ENCODE results near the gene FHL2. TPM values are rescaled to one million over a fixed set of nuclear protein-coding genes. Genes with fewer than 3 reads are reported as not detected.
"Not testable (repeated sequence)": the region's sequence is repeated elsewhere in the genome, so short reads cannot be mapped to it uniquely, and the experiment has no call there.

Gene FHL2
- total RNA-seq, 1 donor from 2014 or later = 1,619 TPM

DNA sequence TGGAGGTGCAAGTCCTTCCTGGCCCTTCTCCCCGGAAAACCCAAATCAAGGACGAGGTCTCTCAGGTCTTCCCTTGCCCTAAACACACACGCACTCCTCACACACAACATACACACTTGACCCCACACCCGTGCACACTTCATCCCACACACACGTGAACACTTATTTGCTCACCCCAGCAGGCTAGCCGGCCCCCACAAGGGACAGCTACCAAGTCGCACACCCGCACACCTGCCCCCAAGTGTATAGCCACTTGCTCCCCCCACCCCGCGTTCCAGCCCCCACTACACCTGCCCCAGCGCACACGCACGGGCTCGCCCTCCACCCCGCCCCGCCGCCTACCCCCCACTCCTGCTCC, 69.7 kb downstream of the FHL2 start:
- ATAC-seq (peak; percentile 3), DNase-seq (ENCODE audit: missing footprints) (no peak)
- intact Hi-C loops (cut with DNase I) = no loop called here

DNA sequence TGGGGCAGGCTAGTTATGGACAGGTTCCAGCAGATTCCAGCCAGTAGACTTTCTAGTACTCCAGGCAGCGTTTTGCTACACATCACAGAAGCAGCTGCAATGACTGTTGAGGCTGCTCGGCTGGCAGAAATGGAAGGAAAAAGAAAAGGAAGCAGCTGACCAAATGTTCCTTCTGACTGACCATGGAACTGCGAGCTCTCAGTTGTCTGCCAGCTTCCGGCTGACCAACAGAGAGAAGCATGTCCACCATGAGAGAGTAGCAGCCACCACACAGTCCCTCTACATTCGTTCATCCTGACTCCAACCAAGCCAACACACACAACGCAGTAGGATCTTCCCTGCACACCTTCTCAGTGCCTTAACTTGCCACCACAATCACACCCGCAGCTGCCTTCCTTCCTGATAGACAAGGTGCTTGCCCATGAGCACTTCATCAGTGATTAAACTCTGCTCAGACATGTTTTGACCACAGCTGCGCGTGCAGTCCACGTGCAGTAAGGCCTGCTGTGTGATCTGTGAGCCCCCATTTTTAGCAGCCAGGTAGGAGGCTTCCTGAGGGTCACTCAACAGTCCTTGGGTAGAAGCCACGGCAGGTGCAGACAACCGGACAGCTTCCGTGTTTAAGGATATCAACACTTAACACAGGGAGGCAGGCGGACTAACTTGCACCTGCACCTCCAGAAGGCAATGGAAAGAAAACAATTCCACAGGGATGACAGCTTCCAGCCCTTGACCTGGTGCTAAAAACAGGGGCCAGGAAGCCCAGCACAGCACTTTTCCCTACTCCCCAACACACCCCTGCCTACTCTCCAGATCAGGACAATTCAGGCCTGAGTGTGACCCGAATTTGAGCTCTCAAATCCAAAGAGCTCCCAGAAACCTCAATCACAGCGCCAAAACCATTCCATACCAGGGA, 70.3 kb downstream of the FHL2 start:
- DNase-seq (ENCODE audit: missing footprints) (no peak), ATAC-seq (peak; percentile 15)
- intact Hi-C loops (cut with DNase I) = no loop called here

DNA sequence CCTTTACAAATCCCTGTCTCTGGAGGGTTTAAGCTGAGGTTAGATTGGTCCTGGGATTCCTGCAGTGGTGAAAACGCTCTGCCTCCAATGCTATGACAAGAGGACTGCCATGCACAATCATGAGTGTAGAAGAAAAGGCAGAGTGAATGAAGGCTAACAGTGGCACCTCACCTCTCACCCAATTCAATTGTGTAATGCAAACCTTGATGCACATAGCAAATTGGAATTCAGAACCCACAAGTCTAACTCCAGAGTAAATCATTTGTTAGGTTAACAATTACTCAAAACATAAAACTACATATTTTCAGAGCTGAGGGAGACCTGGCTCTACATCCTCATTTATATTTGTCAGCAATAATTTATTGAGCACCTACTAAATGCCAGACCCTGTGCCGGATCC, 71.2 kb downstream of the FHL2 start:
- DNase-seq (ENCODE audit: missing footprints) (no peak), ATAC-seq (no peak)
- intact Hi-C loops (cut with DNase I) = no loop called here

DNA sequence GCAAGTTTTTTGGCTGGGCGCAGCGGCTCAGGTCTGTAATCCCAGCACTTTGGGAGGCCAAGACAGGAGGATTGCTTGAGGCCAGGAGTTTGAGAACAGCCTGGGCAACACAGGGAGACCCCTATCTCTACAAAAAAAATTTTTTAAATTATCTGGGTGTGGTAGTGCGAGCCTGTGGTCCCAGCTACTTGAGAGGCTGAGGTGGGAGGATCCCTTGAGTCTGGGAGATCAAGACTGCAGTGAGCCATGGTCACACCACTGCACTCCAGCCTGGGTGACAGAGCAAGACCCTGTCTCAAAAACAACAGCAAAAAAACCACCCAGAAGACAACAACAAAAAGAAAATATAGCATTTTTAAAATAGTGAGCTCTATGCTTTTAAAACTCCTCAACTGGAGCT, 71.6 kb downstream of the FHL2 start:
- DNase-seq (ENCODE audit: missing footprints); intact Hi-C loops (cut with DNase I); ATAC-seq: not testable (repeated sequence)

DNA sequence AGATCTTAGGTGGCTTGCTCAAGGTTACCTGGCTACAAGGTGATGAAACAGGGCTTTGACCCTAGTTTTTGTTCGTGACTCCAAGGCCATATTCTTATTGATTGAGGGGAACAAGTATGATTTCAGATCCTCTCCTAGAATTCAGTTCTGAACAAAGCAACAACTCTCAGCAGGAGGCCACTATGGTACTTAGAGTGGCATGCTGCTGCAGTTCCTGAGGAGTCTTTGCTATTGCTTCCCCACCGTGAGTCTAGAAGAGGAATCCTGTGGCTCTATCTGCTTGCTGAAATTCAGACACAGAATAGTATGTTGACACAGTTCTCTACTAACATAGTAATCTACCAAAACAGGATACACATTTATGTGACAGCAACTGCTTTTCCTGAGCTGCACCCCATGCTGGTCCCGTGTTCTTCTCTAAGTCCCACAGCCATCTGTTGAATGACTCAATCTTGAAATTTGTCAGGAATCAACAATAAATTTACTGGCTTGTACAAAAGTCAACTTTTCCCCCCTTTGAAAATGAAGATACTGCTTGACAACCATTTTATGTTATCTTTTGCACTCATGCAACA, 73.4 kb downstream of the FHL2 start:
- no peak for ATAC-seq
- intact Hi-C loops (cut with DNase I) = no loop called here
- no peak for DNase-seq (ENCODE audit: missing footprints)

DNA sequence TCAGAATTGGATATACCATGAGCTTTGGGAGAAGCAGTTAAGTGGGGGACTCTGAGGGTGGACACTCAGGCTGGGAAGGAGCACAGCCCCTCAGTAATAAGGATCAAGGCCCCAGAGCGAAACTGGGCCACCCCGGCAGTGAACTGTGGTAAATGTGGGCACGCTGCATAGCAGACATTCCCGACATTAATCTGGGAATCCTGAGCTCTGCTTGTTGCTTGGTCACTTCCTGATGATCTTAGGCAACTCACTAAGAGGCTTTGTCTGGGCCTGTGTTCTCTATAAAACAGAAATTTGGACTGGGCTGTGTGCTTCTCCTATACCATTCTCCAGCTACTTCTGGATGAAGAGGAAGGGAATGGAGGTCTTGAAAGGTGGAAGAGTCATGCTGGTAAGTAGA, 74.1 kb downstream of the FHL2 start:
- intact Hi-C loops (cut with DNase I) = no loop called here

DNA sequence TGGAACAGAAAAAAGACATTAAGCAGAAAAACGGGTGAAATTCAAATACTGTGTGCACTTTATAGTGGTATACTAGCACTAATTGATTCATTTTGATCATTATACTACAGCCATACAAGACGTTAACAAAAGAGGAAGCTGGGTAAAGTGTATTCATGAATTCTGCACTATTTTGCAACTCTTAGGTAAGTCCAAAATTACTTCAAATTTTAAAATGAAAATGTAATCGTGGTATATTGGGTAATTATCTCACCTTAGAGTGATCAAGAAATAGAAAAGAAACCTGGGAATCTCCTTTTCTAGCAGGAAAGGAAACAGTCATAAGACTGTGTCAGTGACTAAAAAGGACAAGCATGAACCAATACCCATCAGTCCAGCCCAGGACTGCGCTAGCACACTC, 74.8 kb downstream of the FHL2 start:
- DNase-seq (ENCODE audit: missing footprints) (no peak), ATAC-seq (no peak)
- intact Hi-C loops (cut with DNase I) = no loop called here

More for the DNA sequence above, 74.1 kb downstream of the FHL2 start:
- DNase-seq (ENCODE audit: missing footprints) (no peak), ATAC-seq (no peak)

DNA sequence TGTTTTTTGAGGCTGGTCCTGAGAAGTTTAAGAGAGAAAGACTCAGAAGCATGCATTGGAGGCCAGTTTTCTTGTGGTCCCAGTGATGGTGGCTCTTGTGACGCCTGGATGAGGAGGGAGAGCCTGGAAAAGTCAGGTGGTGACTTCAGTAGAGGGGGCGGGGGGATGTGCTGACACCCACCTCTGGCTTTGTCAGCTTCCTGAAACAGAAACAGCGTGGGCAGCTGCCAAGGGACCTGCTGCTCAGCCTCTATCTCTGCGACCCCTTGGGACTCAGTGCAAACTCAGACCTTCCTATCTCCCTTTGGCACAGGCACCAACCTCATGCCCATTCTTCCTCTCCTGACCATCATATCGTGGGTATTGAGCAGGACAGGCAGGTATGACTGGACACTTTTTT, 75.7 kb downstream of the FHL2 start:
- DNase-seq (ENCODE audit: missing footprints) = no peak
- no peak for ATAC-seq
- intact Hi-C loops (cut with DNase I) = no loop called here

DNA sequence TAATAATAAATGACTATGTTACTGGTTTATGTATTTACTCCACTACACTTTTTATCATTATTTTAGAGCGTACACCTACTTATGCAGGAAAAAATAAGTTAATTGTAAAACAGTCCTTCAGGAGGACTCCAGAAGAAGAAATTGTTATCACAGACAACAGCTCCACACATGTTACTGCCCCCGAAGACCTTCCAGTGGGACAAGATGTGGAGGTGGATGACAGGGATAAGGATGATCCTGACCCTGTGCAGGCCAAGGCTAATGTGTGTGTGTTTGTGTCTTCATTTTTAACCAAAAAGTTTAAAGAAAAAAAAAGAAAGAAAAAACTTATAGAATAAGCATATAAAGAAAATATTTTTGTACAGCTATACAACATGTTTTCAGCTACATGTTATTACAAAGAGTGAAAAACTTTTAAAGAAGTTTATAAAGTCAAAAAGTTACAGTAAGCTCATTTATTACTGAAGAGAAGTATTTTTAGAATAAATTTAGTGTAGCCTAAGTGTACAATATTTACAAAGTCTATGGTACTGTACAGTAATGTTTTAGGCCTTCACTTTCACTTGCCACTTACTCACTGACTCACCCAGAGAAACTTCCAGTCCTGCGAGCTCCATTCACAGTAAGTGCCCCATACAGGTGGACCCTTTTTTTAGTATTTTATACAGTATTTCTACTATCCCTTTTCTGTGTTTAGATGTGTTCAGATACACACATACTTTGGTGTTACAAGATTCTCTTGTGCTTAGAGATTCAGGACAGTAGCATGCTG, 76.8 kb downstream of the FHL2 start:
- intact Hi-C loops (cut with DNase I) = no loop called here
- DNase-seq (ENCODE audit: missing footprints) (no peak), ATAC-seq (no peak)

DNA sequence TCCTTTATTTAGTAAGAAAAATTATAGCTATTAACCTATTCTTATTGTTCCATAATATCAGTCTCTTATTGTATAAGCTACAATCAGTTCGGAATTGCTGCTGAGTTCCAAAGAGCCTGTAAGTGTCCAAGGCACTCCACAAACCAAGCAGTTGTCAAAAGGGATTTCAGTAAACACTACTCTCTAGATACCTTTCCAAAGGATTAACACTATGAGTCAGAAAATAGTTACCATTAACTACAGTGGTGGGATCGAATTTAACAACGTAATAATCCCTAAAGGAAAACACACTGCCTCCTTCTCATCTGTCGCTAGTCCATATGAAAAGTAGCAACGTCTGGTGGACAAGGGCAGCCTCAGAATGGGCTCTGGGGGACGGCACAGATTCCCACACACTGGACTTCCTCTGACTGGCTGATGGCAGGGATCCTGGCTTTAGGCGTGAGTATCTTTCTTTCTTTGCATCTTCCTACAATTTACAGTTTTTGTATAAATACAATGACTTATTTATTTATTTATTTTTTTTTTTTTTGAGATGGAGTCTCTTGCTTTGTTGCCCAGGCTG, 78.1 kb downstream of the FHL2 start:
- intact Hi-C loops (cut with DNase I) = no loop called here
- DNase-seq (ENCODE audit: missing footprints) = no peak
- no peak for ATAC-seq

DNA sequence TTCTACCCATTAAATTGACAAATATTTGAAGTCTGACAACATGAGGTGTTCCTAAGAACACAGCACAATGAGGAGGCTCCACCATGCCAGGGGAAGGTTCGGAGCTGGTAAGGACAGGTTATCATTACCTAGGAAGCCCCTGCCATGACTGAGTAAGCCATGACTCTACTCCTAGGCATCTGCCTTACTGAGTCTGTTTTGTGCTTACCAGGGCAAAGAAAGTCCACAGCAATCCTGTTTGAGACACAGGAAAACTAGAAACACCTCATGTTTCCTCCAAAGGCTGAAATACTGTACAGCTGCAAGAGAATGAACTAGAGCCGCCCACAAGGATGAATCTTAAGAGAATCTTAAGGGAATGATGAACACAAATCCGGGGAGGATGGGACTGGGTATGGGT, 80.9 kb downstream of the FHL2 start:
- intact Hi-C loops (cut with DNase I) = no loop called here
- DNase-seq (ENCODE audit: missing footprints) = no peak
- no peak for ATAC-seq

DNA sequence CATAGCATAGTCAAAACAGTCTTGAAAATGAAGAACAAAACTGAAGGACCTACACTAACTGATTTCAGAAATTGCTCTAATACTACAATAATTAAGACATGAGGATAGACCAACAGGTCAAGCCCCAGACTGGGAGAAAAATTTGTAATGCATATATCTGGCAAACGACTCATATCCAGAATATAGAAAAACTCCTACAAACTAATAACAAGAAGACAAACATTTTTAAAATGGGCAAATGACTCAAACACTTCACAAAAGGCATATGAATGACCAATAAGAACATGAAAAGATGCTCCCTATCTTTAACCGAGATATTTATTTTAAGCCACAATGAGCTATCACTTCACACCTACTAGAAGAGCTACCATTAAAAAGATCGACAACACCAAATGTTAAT, 83.5 kb downstream of the FHL2 start:
- intact Hi-C loops (cut with DNase I) = no loop called here
- ATAC-seq (no peak), DNase-seq (ENCODE audit: missing footprints) (no peak)

DNA sequence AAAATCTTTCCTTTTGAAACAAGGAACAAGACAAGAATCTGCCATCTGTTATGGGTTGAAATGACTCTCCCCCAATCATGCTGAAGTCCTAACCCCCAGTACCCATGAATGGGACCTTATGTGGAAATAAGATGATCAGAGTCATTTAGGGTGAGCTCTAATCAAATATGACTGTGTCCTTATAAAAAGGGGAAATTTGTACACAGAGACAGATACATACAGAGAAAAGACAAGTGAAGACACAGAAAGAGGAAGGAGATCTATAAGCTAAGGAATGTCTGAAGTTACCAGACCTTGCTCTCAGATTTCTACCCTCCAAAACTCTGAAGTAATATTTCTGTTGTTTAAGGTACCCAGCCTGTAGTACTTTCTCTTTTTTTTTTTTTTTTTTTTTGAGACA, 85.0 kb downstream of the FHL2 start:
- ATAC-seq (no peak), DNase-seq (ENCODE audit: missing footprints) (no peak)
- intact Hi-C loops (cut with DNase I) = no loop called here

Other genes starting within 250 kb of the FHL2 start
- not detected for gene GPR45, start 157.3 kb downstream of the FHL2 start, total RNA-seq
- gene TGFBRAP1, start 69.3 kb downstream of the FHL2 start, total RNA-seq = 10.3 TPM
- 16.7 TPM for gene C2orf49, start 61.5 kb downstream of the FHL2 start, total RNA-seq

All from Right ventricle myocardium inferior (tissue), 1 donor.